Activated naive CD4-positive, alpha-beta T cell treated with anti-CD3 and anti-CD28 coated beads, Interleukin-2, amount 10 ng/mL, durations not matched to agents 7 days and 5 days (primary cell): ENCODE results near the gene CFAP92.

Experiments
- CTCF ChIA-PET: fragments of 350-600 bp; sonication (Branson Sonifier 250); formaldehyde crosslinking; loops from one replicate; lab custom pipeline; 2021; ENCODE audit warnings: antibody characterized with exemption; lab: Charles Lee
- DNase-seq: peaks from one replicate; pipeline ENCODE4 v3.0.0-alpha.2; 2020
- H3K27ac Mint-ChIP-seq: one replicate; pipeline ENCODE4 v1.8.0; 2021; ENCODE audit warnings: mild to moderate bottlenecking, moderate library complexity, mixed read lengths
- H3K27me3 Mint-ChIP-seq: one replicate; pipeline ENCODE4 v1.8.0; 2021; ENCODE audit warnings: mild to moderate bottlenecking, mixed read lengths
- H3K36me3 Mint-ChIP-seq: one replicate; pipeline ENCODE4 v1.8.0; 2021; ENCODE audit warnings: mixed read lengths
- H3K4me1 Mint-ChIP-seq: one replicate; pipeline ENCODE4 v1.8.0; 2021; ENCODE audit warnings: mixed read lengths
- H3K4me3 Mint-ChIP-seq: one replicate; pipeline ENCODE4 v1.8.0; 2021; ENCODE audit warnings: mild to moderate bottlenecking, moderate library complexity, mixed read lengths
- H3K9me3 Mint-ChIP-seq: one replicate; pipeline ENCODE4 v1.8.0; 2021; ENCODE audit warnings: mixed read lengths

The CFAP92 gene

DNA sequence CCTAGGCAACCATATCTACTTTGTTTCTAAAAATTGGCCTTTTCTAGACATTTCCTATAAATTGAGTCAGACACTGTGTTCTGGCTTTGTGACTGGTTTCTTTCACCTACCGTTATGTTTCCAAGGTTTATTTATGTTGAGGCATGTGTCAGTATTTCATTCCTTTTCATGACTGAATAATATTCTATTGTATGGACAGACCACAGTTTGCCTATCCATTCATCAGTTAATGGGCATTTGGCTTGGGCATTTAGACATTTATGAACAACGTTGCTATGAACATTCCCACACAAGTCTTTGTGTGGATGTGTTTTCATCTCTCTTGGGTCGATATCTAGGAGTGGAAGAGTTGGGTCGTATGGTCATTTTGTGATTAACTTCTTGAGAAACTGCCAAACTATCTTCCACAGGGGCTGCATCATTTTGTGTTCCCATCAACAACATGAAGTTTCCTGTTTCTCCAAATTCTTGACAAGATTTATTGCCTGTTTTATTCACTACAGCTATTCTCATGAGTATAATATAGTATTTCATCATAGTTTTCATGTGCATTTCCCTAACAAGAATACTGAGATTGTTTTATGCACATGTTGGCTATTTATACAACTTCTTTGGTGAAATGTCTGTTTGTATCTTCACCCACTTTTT is 3.7 kb upstream of the CFAP92 start:
- Mint-ChIP-seq H3K36me3 (no peaks in the 10 kb centered on the region), H3K4me3 (no peak overlapping the region), H3K27me3 (peaks cover 68% of the 10 kb centered on the region), H3K27ac (no peak overlapping the region), H3K9me3 (peaks cover 2% of the 10 kb centered on the region), H3K4me1 (peaks cover 52% of the 10 kb centered on the region)
- CTCF ChIA-PET, result interaction anchor here (1.7 to 1.9 kb wide), 2 partner anchors 27 to 122 kb away, joined by 3 to 15 read pairs; no protein-coding TSS in a partner anchor
- DNase-seq, result no peak

DNA sequence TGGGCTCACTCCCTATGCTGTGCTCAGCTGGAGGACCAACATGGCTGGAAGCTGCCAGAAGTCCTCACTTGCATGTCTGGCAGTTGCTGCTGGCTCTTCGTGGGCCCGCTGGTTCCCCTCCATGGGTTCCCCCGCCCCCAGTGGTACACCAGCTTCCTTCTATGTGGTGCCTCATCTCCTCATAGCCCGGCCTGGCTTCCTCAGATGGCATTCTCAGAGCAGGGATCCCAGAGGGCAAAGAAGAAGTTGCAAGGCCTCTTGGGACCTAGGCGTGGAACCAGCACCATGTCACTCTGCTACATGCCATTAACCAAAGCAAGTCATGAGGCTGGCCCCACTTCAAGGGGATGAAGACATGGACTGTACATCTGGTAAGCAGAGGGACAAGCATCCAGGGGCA is 2.9 kb upstream of the CFAP92 start:
- DNase-seq, result no peak
- Mint-ChIP-seq H3K4me1 (peaks cover 47% of the 10 kb centered on the region), H3K4me3 (no peak overlapping the region), H3K27ac (no peak overlapping the region), H3K36me3 (no peaks in the 10 kb centered on the region), H3K9me3 (peaks cover 2% of the 10 kb centered on the region), H3K27me3 (peaks cover 63% of the 10 kb centered on the region)
- CTCF ChIA-PET, result interaction anchor here (3.1 kb wide), 1 partner anchor 20 kb away, joined by 18 read pairs; no protein-coding TSS in a partner anchor

DNA sequence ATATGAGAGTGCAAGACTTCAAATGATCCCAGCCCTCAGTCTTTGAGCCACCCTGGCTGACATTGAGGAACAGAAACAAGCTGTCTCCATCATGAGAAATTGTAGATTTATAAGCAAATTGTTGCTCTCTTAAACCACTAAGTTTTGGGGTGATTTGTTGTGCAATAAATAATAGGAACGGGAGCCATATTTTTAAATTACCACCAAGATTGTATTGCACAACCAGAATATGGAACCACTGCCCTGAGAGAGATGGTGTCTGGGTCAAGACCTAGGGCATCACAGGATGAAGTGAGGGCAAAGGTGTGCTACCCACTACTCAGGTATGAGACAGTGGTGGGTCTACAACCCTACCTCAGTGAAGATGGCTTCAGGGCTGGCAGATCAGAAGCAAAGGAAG is 2.3 kb upstream of the CFAP92 start:
- Mint-ChIP-seq H3K4me3 (no peak overlapping the region), H3K9me3 (peaks cover 2% of the 10 kb centered on the region), H3K36me3 (no peaks in the 10 kb centered on the region), H3K27me3 (peaks cover 63% of the 10 kb centered on the region), H3K4me1 (peaks cover 47% of the 10 kb centered on the region), H3K27ac (no peak overlapping the region)
- CTCF ChIA-PET, result interaction anchor here (0.7 to 3.1 kb wide), 2 partner anchors 20 to 32 kb away, joined by 3 to 18 read pairs; no protein-coding TSS in a partner anchor
- DNase-seq, result no peak

DNA sequence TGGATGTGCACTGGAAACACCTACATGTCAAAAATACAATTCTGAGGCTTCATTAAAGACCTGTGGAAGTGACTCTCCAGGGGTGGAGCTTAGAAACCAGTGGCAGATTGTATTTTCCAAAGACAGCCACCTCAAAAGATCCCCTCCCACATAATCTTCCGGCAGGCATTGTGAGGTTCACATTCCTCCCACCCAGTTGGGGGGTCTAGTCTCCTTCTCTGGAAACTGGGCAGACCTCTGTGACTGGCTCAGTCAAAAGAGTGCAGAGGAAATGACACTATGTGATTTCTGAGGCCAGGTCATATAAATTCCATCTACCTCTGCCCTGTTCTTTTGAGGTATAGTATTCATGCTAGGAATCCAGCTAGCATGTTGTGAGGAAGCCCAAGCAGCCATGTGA is 1.9 kb upstream of the CFAP92 start:
- Mint-ChIP-seq H3K9me3 (peaks cover 2% of the 10 kb centered on the region), H3K4me3 (no peak overlapping the region), H3K27ac (no peak overlapping the region), H3K36me3 (no peaks in the 10 kb centered on the region), H3K27me3 (peaks cover 59% of the 10 kb centered on the region), H3K4me1 (peaks cover 45% of the 10 kb centered on the region)
- CTCF ChIA-PET, result interaction anchor here (0.7 to 3.1 kb wide), 2 partner anchors 21 to 32 kb away, joined by 3 to 18 read pairs; no protein-coding TSS in a partner anchor
- DNase-seq, result no peak

DNA sequence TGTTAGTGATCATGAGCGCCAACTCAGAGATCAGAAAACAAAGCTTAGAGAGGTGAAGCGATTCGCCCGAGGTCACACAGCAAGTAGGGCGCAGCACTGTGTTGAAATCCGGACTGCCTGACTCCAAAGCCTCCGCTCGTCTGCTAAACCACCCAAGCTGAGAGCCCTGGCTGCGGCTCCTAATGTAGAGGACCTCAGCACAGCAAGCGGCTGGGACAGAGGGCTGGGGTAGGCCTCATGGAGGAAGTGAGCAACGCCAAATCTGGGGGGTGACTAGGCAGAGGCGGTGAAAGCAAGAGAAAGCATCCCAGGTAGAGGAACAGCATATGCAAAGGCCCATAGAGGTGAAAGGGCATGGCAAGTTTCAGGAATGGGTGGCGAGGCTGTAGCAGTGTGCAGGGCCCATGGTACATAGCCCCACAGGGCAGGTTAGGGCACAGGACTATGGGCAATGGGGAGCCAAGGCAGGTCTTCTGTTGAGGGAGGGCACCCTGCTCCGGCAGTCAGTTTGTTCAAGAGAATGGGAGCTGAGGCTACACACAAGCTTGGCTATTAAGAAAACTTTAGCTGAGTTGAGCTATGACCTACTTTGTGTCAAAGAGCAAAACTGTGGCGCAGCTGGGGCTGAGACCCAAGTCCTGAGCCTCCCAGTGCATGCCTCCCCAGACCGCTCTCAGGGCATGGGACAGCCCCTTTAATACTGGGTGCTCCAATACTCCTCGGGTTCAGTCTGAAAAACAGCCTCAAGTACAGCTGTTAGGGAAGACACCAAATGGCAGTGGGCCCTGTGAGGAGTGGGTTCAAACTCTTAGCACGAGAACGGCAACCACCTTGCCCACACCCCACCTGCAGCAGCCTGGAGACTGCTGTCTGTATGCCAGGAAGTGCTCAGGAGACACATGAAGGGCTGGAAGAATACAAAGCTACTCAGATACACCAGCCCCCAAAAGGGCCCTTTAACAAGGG is 988 bp upstream of the CFAP92 start:
- Mint-ChIP-seq H3K27ac (no peak overlapping the region), H3K27me3 (peaks cover 50% of the 10 kb centered on the region), H3K36me3 (no peaks in the 10 kb centered on the region), H3K4me3 (peak overlapping the region; percentile 62), H3K4me1 (peaks cover 40% of the 10 kb centered on the region), H3K9me3 (peaks cover 2% of the 10 kb centered on the region)
- DNase-seq, result no peak
- CTCF ChIA-PET, result interaction anchor here (0.6 to 3.1 kb wide), 5 partner anchors 21 to 377 kb away, joined by 4 to 18 read pairs (median 4); no protein-coding TSS in a partner anchor

DNA sequence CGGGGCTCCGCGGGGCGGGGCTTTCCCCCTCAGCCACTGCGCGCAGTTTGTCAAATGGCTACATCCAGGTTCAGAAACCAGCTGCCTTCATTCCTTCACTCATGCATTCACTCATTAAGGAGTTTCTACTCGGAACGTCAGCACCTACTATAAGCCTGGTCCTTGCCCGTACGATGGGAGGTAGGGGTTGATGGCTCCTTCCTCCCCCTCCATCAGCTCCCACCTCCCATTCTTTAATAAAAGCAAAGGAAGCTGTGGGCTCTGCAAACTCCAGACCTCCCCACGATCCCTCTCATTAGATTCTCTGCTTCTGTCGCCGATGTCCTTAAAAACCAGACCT is 267 bp upstream of the CFAP92 start:
- Mint-ChIP-seq H3K27ac (no peak overlapping the region), H3K4me1 (peaks cover 36% of the 10 kb centered on the region), H3K27me3 (peaks cover 43% of the 10 kb centered on the region), H3K4me3 (peak overlapping the region; percentile 62), H3K36me3 (no peaks in the 10 kb centered on the region), H3K9me3 (peaks cover 2% of the 10 kb centered on the region)
- CTCF ChIA-PET, result interaction anchor here (0.7 to 3.1 kb wide), 4 partner anchors 22 to 376 kb away, joined by 4 to 18 read pairs (median 5); no protein-coding TSS in a partner anchor
- no peak for DNase-seq

DNA sequence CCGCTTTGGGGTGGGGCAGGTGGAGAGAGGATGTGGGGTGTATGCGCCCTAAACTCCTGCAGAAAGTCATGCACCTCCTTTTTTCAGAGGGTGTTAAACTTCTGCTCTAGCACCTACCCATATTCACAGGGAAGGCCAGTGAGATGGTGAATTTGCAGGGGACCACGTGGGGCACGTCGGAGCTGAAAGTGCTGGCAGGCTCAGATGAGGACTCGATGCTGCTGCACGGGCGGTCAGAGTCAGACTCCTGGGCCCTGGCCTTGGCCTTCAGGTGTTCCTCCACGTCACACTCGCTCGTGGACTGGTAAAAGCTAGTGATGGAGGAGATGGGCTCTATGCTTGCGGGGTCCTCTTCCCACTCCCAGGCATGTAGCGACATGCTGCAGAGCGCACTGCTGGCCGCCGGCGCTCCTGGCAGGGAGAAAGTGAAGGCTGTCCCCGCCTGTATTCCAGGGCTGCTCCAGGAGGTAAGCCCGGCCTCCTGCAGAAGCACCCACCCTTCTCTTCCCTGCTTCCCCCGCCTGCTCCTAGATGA is 883 bp downstream of the CFAP92 start:
- CTCF ChIA-PET, result interaction anchor here (1.6 kb wide), 1 partner anchor 22 kb away, joined by 6 read pairs; no protein-coding TSS in a partner anchor
- H3K27ac Mint-ChIP-seq, result no peak overlapping the region
- H3K27me3 Mint-ChIP-seq, result peaks cover 35% of the 10 kb centered on the region
- H3K36me3 Mint-ChIP-seq, result no peaks in the 10 kb centered on the region
- peaks cover 29% of the 10 kb centered on the region for H3K4me1 Mint-ChIP-seq
- H3K9me3 Mint-ChIP-seq, result peaks cover 2% of the 10 kb centered on the region
- DNase-seq, result no peak
- no peak overlapping the region for H3K4me3 Mint-ChIP-seq

DNA sequence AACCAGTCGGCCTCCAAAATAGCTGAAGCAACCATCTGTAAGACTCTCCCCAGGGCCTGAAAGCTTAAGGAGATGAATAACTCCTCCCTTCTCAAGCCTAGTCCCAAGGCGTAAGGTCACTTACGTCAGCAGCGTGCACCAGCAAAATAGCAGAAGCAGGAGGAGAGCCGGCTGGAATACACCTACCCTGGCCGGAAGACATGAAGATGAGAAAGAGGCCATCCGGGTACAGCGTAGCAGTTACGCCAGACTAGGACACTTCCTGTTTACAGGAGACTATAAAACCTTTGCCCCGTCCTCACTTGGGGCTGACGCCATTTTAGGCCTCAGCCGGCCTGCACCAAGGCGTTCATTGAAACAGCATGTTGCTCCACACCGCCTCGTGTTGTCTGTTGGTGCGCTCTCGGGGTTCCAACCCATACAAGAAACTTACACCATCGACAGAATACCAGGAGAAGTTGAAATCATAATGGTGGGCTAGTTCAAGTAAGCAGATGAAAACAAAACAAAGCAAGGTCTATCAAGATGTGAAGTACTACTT is 2.5 kb downstream of the CFAP92 start:
- Mint-ChIP-seq H3K9me3 (no peaks in the 10 kb centered on the region), H3K27me3 (peaks cover 33% of the 10 kb centered on the region), H3K4me1 (peaks cover 31% of the 10 kb centered on the region), H3K27ac (no peak overlapping the region), H3K36me3 (no peaks in the 10 kb centered on the region), H3K4me3 (no peak overlapping the region)
- CTCF ChIA-PET, result interaction anchor here (1.6 kb wide), 1 partner anchor 21 kb away, joined by 6 read pairs; no protein-coding TSS in a partner anchor
- DNase-seq, result no peak

DNA sequence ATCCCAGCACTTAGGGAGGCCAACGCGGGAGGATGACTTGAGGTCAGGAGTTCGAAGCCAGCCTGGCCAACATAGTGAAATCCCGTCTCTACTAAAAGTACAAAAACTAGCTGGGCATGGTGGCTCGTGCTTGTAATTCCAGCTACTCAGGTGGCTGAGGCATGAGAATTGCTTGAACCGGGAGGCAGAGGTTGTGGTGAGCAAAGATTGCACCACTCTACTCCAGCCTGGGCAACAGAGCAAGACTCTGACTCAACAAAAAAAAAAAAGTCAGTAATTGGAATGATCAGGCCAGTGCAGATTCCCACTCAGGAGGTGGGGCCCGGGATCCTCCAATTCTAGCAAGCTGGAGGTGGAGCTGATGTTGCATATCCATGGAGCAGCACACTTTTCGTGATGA is 5.6 kb downstream of the CFAP92 start:
- Mint-ChIP-seq H3K4me3 (no peak overlapping the region), H3K27me3 (peaks cover 29% of the 10 kb centered on the region), H3K4me1 (peaks cover 7% of the 10 kb centered on the region), H3K9me3 (no peaks in the 10 kb centered on the region), H3K27ac (no peak overlapping the region), H3K36me3 (no peaks in the 10 kb centered on the region)
- CTCF ChIA-PET, result interaction anchor here (1.2 to 3.0 kb wide), 2 partner anchors 18 to 258 kb away, joined by 3 to 12 read pairs; no protein-coding TSS in a partner anchor
- no peak for DNase-seq

DNA sequence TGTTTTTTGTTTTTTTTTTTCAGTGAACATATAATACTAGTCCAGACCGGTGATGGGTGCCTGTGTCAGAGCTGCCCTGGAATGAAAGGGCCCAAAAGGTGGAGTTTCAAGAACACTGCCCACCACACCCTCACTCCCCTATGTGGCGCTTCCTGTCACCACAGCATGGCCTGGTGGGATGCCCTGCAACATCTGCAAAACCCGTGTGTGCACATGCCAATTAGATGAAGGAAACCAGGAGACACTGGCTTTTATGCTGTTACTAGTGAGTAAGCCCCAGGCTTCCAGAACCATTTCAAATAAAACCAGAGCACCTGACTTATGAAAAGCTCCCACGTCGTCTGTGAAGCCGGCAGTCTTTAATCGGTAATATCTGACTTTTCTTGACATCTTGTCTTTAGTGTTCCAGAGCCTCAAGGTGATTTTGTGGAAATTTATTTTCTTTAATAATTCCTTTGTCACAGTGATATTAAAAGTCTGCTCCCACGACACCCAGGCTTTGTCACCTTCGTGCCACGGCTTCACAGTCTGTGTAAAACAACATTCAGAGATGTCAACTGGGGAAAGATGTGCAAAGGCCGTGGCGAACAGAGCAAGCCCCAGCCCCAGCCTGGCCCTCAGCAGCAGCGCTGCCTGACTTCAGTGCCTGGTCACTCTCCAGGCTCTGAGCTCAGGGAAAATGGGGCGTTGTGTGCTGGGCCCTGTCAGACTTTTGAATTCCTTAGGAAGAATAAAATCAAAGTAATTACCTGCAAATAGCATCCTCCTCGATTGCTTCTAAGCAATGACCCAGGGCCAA is 6.4 kb downstream of the CFAP92 start:
- H3K4me1 Mint-ChIP-seq, result peaks cover 2% of the 10 kb centered on the region
- no peak overlapping the region for H3K27ac Mint-ChIP-seq
- H3K4me3 Mint-ChIP-seq, result no peak overlapping the region
- DNase-seq, result no peak
- peaks cover 23% of the 10 kb centered on the region for H3K27me3 Mint-ChIP-seq
- H3K36me3 Mint-ChIP-seq, result no peaks in the 10 kb centered on the region
- CTCF ChIA-PET, result interaction anchor here (3.0 kb wide), 1 partner anchor 17 kb away, joined by 12 read pairs; no protein-coding TSS in a partner anchor
- no peaks in the 10 kb centered on the region for H3K9me3 Mint-ChIP-seq

DNA sequence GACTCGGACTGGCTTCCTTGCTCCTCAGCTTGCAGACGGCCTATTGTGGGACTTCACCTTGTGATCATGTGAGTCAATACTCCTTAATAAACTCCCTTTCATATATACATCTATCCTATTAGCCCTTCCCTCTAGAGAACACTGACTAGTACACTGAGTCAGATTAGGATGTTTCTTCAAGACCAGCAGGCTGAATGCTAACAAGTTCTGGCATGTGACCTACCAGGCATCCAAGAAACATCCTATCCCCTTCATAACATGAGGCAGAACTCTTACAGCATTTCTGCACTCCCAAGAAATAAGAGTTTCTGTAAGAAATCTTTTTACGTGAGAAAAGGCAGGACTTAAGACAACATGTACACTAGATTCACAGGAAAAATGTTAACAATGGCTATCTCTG is 9.3 kb downstream of the CFAP92 start:
- Mint-ChIP-seq H3K27ac (no peak overlapping the region), H3K4me3 (no peak overlapping the region), H3K9me3 (no peaks in the 10 kb centered on the region), H3K27me3 (peaks cover 20% of the 10 kb centered on the region), H3K4me1 (peaks cover 2% of the 10 kb centered on the region), H3K36me3 (no peaks in the 10 kb centered on the region)
- CTCF ChIA-PET, result no interaction called here
- DNase-seq, result no peak

DNA sequence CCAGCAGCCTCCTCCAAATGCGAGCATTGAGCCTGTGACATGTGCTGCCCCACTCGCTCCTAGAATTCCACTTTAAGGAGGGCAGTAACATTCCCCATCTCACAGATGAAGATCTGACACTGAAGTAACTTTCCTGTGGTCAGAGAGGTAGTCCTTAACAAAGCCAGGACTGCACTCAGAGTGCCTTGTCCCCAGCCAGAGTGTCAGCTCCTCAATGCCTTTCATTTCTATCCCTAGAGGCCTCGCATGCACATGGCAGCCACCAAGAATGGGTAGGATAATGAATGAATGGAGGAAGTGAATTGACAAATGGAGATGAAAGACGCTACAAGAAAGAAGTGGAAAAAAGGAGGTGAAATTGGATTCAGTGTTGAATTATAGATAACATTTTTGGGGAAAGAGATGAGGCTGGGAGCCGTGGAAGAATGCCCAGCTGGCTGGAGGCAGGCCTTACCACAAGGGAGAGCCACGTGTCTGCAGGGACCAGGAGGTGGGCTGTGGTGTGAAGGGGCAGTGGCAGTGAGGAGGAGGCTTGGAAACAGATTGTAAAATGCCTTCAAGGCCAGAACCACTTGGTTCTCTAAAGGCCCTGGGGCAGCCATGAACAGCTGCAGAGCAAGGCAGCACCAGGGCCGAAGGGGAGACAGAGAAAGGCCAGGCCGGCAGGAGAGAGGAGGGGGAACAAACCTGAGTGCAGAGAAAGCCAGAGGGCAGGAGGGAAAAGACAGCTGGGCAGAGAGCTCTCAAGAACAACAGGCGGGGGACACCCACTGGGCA is 10.4 kb downstream of the CFAP92 start:
- no peaks in the 10 kb centered on the region for H3K36me3 Mint-ChIP-seq
- no peak for DNase-seq
- CTCF ChIA-PET, result interaction anchor here (3.7 kb wide), 1 partner anchor 13 kb away, joined by 28 read pairs; no protein-coding TSS in a partner anchor
- peaks cover 2% of the 10 kb centered on the region for H3K4me1 Mint-ChIP-seq
- no peak overlapping the region for H3K27ac Mint-ChIP-seq
- peaks cover 20% of the 10 kb centered on the region for H3K27me3 Mint-ChIP-seq
- no peak overlapping the region for H3K4me3 Mint-ChIP-seq
- no peaks in the 10 kb centered on the region for H3K9me3 Mint-ChIP-seq
